PC-9 (cell line): ENCODE data around the gene KCNT2.

Source experiments
- CTCF ChIP-seq: fragments of 200-600 bp; sonication (generic); conservative IDR thresholded peaks from 2 replicates; pipeline ENCODE4 v1.6.1; 2017; ENCODE audit warnings: mixed run types, antibody characterized with exemption, mild to moderate bottlenecking, moderate library complexity
- EZH2 ChIP-seq: fragments of 200-600 bp; sonication (generic); IDR thresholded peaks from 2 replicates; pipeline ENCODE4 v1.8.0; 2017; ENCODE audit warnings: antibody characterized with exemption, low read depth

GRCh38 chr1:196558411-196558810 lies 49.8 kb downstream of the KCNT2 start:
- no peak for TF ChIP-seq CTCF
- TF ChIP-seq EZH2, result no peak
